ENCODE results near the gene MADD. TPM values are rescaled to one million over a fixed set of nuclear protein-coding genes. Genes with fewer than 3 reads are reported as not detected.
A peak's percentile ranks its signal among the peaks of the same experiment; 100 is the strongest.

Gene MADD
- total RNA-seq, 3 donors from 2014 or later (not counting 1 experiment from before 2014, with no cell fraction given), result 333 to 383 (median 335) TPM

- TF ChIP-seq CTCF (IDR thresholded peaks at IDR 0.05), result no peak
- Mint-ChIP-seq H3K36me3 (peaks cover 8% of the 10 kb centered on the region), H3K9me3 (no peaks in the 10 kb centered on the region), H3K27me3 (ENCODE audit: low read depth in 2 of 2) (no peaks in the 10 kb centered on the region), H3K4me3 (no peak overlapping the region), H3K4me1 (peaks cover 17 to 21% of the 10 kb centered on the region in 2 donors), H3K27ac (peak overlapping the region; percentile 23 to 42)
- Histone ChIP-seq H3K27me3 (ENCODE audit: control insufficient read depth, insufficient read depth, low read length) (no peaks in the 10 kb centered on the region), H3K36me3 (ENCODE audit: control insufficient read depth, insufficient read depth, low read length) (peaks cover 56% of the 10 kb centered on the region), H3K27ac (ENCODE audit: low read length) (no peak overlapping the region), H3K4me3 (ENCODE audit: low read length) (no peak overlapping the region), H3K4me1 (ENCODE audit: control insufficient read depth, insufficient read depth, low read length) (peaks cover 16% of the 10 kb centered on the region), H3K9me3 (ENCODE audit: control insufficient read depth, insufficient read depth, low read length) (no peaks in the 10 kb centered on the region)
- WGBS (ENCODE audit: insufficient coverage), result 98% methylated on average over 4 of the region's 4 CpGs
- no peak for ATAC-seq
- DNase-seq, result no peak
- intact Hi-C loops (cut with micrococcal nuclease), result no loop called here
Observed at GRCh38 chr11:47243454-47243853, 26.5 kb upstream of the MADD start.

GRCh38 chr11:47244448-47245350, 25.2 kb upstream of the MADD start:
- no peaks in the 10 kb centered on the region for H3K27me3 ChIP-seq (ENCODE audit: control insufficient read depth, insufficient read depth, low read length)
- peaks cover 25% of the 10 kb centered on the region for H3K4me1 ChIP-seq (ENCODE audit: control insufficient read depth, insufficient read depth, low read length)
- no peaks in the 10 kb centered on the region for H3K9me3 ChIP-seq (ENCODE audit: control insufficient read depth, insufficient read depth, low read length)
- Mint-ChIP-seq H3K9me3 (no peaks in the 10 kb centered on the region), H3K27ac (no peak overlapping the region), H3K4me1 (peaks cover 26 to 30% of the 10 kb centered on the region in 2 donors), H3K27me3 (ENCODE audit: low read depth in 2 of 2) (no peaks in the 10 kb centered on the region), H3K36me3 (peaks cover 8% of the 10 kb centered on the region), H3K4me3 (no peak overlapping the region)
- intact Hi-C loops (cut with micrococcal nuclease), result no loop called here
- no peak for DNase-seq
- no peak for ATAC-seq
- H3K27ac ChIP-seq (ENCODE audit: low read length), result no peak overlapping the region
- TF ChIP-seq CTCF (IDR thresholded peaks at IDR 0.05), result no peak
- WGBS (ENCODE audit: insufficient coverage), result 95% methylated on average over 22 of the region's 23 CpGs
- peaks cover 45% of the 10 kb centered on the region for H3K36me3 ChIP-seq (ENCODE audit: control insufficient read depth, insufficient read depth, low read length)
- no peak overlapping the region for H3K4me3 ChIP-seq (ENCODE audit: low read length)

GRCh38 chr11:47245611-47246357, 24.1 kb upstream of the MADD start:
- no peaks in the 10 kb centered on the region for H3K27me3 Mint-ChIP-seq (ENCODE audit: low read depth in 2 of 2)
- ATAC-seq (no peak), DNase-seq (peak in 1 of 2 donors; percentile 1)
- peaks cover 25% of the 10 kb centered on the region for H3K4me1 ChIP-seq (ENCODE audit: control insufficient read depth, insufficient read depth, low read length)
- H3K9me3 ChIP-seq (ENCODE audit: control insufficient read depth, insufficient read depth, low read length), result no peaks in the 10 kb centered on the region
- H3K27ac ChIP-seq (ENCODE audit: low read length), result no peak overlapping the region
- H3K4me3 ChIP-seq (ENCODE audit: low read length), result no peak overlapping the region
- H3K36me3 Mint-ChIP-seq, result peaks cover 8% of the 10 kb centered on the region
- H3K27me3 ChIP-seq (ENCODE audit: control insufficient read depth, insufficient read depth, low read length), result no peaks in the 10 kb centered on the region
- H3K4me1 Mint-ChIP-seq, result peaks cover 26 to 30% of the 10 kb centered on the region in 2 donors
- WGBS (ENCODE audit: insufficient coverage), result 92% methylated on average over 11 of the region's 11 CpGs
- no peak overlapping the region for H3K4me3 Mint-ChIP-seq
- TF ChIP-seq CTCF (IDR thresholded peaks at IDR 0.05), result no peak
- H3K36me3 ChIP-seq (ENCODE audit: control insufficient read depth, insufficient read depth, low read length), result peaks cover 37% of the 10 kb centered on the region
- intact Hi-C loops (cut with micrococcal nuclease), result no loop called here
- no peaks in the 10 kb centered on the region for H3K9me3 Mint-ChIP-seq
- no peak overlapping the region for H3K27ac Mint-ChIP-seq
